Measurements from ENCODE around the gene APOL5.

DNA sequence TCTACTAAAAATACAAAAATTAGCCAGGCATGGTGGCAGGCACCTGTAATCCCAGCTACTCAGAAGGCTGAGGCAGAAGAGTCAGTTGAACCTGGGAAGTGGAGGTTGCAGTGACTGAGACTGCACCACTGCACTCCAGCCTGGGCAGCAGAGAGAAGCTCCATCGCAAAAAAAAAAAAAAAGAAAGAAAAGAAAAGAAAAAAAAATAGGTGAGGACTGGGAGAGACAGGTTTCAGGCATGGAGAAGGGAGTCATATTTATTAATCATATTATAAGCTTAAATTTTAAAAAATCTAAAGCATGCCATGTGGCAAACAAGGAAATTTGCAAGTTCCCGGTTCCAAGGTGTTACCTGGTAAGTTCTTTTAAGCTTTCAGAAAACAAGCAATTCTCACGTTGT lies at the start of gene APOL5:
- TF ChIP-seq EZH2 (IDR thresholded peaks at IDR 0.05) = no peak
- no peak for TF ChIP-seq POLR2AphosphoS5 (IDR thresholded peaks at IDR 0.05; ENCODE audit: borderline replicate concordance, low read depth, low read length)
- TF ChIP-seq FOXP2 (optimal IDR thresholded peaks at IDR 0.05; ENCODE audit: control extremely low read depth, extremely low read length, insufficient read depth) = no peak

Measured in SK-N-MC (cell line).